ENCODE results near the gene KATNA1. TPM values are rescaled to one million over a fixed set of nuclear protein-coding genes. Genes with fewer than 3 reads are reported as not detected.
"Not testable (repeated sequence)": the region's sequence is repeated elsewhere in the genome, so short reads cannot be mapped to it uniquely, and the experiment has no call there.

KATNA1 gene
- 12.7 and 23.8 TPM in 2 replicates for total RNA-seq (2014; rRNA removed; shearing (Covaris generic))

- in situ Hi-C loops (cut with HindIII; ENCODE audit: low sequenced_read_pairs) = no loop called here
These were observed at the start of gene KATNA1 for GRCh38 chr6:149648148-149649145. Gene KATNA1 (minus strand): TSS chr6:149648714. CDS start chr6:149638547, 10,167 bp downstream.

DNA sequence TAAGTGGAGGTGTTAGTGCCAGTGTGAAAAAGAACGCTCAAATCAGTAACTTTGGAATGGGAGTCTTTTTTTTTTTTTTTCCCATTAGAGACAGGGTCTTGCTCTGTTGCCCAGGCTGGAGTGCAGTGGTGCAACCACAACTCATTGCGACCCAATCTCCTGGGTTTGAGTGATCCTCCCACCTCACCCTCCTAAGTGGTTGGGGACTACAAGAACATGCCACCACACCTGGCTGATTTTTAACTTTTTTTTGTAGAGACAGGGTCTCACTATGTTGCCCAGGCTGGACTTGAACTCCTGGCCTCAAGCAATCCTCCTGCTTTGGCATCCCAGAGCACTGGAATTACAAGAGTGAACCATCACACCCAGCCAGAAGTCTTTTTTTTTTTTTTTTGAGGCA lies 49.7 kb upstream of the KATNA1 start:
- in situ Hi-C loops (cut with HindIII; ENCODE audit: low sequenced_read_pairs) = no loop called here
- DNase-seq (ENCODE audit: low spot score) = no peak

More at GRCh38 chr6:149648148-149649145, at the start of gene KATNA1:
- peak; percentile 86 for DNase-seq (ENCODE audit: low spot score)

GRCh38 chr6:149696901-149697300 lies 48.4 kb upstream of the KATNA1 start:
- DNase-seq (ENCODE audit: low spot score) = no peak
- in situ Hi-C loops (cut with HindIII; ENCODE audit: low sequenced_read_pairs) = no loop called here

DNA sequence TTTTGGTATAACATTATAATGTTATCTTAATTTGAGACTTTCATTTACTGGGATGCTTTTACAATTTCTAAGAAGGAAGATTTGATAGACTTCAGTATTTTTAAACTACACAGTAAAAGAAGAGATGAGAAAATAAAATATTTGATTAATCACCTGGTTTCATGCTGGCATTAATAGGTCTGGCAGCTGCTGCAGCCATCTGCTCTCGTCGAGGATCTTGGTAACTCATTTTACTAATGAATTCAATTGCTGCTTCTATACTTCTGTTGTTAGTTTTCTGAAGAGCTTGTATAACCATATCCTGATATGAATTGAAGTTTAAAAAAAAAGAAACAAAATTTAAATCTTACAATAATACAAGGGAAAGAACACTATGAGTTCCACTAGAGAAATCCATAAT lies 46.4 kb upstream of the KATNA1 start:
- peak; percentile 64 for DNase-seq (ENCODE audit: low spot score)
- in situ Hi-C loops (cut with HindIII; ENCODE audit: low sequenced_read_pairs) = no loop called here

GRCh38 chr6:149691201-149691600 lies 42.7 kb upstream of the KATNA1 start:
- no peak for DNase-seq (ENCODE audit: low spot score)
- in situ Hi-C loops (cut with HindIII; ENCODE audit: low sequenced_read_pairs) = no loop called here

DNA sequence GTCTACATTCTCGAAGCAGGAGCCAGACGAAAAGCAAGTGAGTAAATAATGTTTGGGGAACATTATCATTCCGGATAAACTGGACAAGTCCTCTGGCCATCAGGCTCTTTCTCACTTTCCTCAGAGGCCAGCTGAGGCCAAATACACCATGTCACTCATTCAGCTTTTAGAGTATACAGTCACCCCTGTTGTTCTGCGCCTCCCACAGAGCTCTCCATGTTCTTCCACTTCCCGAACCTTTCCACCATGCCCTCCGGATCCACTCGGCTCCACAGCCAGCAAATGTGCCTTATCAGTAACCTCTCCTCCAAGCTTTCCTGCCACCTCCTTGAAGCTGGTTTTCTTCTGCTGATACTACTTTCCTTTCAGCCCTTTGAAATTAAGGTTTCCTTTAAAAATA lies 37.7 kb upstream of the KATNA1 start:
- DNase-seq (ENCODE audit: low spot score) = peak; percentile 32
- in situ Hi-C loops (cut with HindIII; ENCODE audit: low sequenced_read_pairs) = no loop called here

DNA sequence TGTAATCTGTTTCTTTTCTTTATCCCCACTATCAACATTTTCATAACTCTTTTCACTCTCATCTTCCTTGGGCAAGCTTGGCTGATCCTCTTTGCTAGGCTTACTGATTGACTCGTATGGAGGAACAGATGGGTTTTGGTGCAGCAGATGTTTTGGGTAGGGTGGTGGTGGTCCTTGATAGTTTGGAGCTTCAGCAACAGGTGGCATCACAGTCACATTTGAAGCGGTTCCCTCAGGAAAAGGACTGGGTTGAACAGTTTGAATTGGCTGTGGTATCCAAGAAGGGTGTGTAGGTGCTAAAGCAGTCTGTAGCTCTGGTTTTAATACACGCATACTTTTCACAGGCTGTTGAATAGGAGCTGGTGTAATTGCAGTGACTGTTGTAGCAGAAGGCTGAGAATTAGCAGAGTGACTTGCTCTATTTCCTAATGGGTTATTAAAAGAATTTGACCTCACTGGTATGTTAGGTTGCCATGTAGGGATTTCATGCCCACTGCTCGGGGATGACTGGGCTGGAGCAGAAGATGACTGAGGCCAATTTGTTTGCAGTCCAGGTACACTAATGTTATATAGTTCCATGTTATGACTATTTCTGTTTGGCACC lies 34.8 kb upstream of the KATNA1 start:
- in situ Hi-C loops (cut with HindIII; ENCODE audit: low sequenced_read_pairs) = no loop called here

DNA sequence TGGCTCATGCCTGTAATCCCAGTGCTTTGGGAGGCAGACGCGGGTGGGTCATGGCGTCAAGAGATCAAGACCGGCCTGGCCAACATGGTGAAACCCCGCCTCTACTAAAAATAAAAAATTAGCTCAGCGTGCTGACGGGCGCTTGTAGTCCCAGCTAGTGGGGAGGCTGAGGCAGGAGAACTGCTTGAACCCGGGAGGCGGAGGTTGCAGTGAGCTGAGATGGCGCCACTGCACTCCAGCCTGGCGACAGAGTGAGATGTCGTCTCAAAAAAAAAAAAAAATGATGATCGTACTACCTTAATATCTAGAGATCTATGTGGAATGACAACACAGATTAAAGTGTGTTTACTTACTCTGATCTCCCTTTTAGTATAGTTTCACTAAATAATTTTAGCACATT lies 33.3 kb upstream of the KATNA1 start:
- in situ Hi-C loops (cut with HindIII; ENCODE audit: low sequenced_read_pairs) = not testable (repeated sequence)

More for the DNA sequence above, 34.8 kb upstream of the KATNA1 start:
- no peak for DNase-seq (ENCODE audit: low spot score)

DNA sequence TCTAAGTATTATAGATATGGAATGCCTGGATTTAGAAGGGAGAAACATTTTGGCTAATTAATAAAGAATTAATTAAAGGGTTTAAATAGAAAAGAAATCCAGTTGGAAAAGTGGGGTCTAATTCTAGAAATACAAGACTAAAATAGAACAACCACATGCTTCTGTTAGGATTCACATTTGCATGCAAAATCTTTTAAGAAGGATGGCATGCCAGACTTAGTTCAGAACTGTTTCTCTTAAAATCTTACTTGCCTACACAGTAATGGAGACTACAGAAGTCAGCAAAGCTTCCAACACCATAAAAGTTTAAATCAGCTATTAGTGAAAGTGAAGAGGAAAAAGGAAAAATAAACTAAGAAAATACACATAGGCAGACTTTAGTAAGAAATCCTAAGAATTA lies 32.7 kb upstream of the KATNA1 start:
- in situ Hi-C loops (cut with HindIII; ENCODE audit: low sequenced_read_pairs) = no loop called here
- no peak for DNase-seq (ENCODE audit: low spot score)

More for the DNA sequence above, 33.3 kb upstream of the KATNA1 start:
- not testable (repeated sequence) for DNase-seq (ENCODE audit: low spot score)

GRCh38 chr6:149680503-149680902 lies 32.0 kb upstream of the KATNA1 start:
- in situ Hi-C loops (cut with HindIII; ENCODE audit: low sequenced_read_pairs) = no loop called here
- no peak for DNase-seq (ENCODE audit: low spot score)

- in situ Hi-C loops (cut with HindIII; ENCODE audit: low sequenced_read_pairs); DNase-seq (ENCODE audit: low spot score): not testable (repeated sequence)
These were observed 23.8 kb upstream of the KATNA1 start for GRCh38 chr6:149672265-149672664.

DNA sequence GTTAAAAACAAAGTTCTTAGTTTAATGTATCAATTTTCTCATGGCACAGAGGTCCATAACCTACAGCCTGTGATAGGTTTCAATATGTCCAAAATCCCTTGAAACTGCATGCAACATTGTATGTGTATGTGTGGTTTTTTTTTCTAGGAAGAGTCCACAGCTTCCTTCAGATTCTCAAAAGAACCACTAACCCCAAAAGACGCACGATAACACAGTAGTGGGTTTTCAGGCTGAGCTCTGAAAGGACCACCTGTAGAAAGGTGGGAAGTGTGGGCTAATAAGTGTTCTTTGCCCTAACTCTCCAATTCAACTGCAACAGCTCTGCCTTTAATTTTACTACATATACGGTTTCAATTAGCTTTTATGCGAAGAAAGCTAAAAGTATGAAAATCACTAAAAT lies 11.5 kb upstream of the KATNA1 start:
- DNase-seq (ENCODE audit: low spot score) = no peak
- in situ Hi-C loops (cut with HindIII; ENCODE audit: low sequenced_read_pairs) = no loop called here

DNA sequence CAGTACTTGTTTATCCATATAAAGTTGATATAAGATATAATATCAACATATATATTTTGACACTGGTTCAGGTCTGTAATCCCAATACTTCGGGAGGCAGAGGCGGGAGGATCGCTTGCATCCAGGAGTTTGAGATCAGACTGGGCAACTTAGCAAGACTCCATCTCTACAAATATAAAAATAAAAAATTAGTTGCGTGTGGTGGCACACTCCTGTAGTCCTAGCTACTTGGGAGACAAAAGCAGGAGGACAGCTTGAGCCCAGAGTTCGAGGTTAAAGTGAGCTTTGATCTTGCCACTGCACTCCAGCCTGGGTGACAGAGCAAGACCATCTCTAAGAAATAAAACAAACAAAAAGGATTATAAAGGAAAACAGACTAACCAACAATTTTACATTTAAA lies 8.9 kb upstream of the KATNA1 start:
- in situ Hi-C loops (cut with HindIII; ENCODE audit: low sequenced_read_pairs) = no loop called here

GRCh38 chr6:149651056-149651455 lies 2.5 kb upstream of the KATNA1 start:
- no peak for DNase-seq (ENCODE audit: low spot score)
- in situ Hi-C loops (cut with HindIII; ENCODE audit: low sequenced_read_pairs) = no loop called here

More for the DNA sequence above, 8.9 kb upstream of the KATNA1 start:
- DNase-seq (ENCODE audit: low spot score) = no peak

- no peak for DNase-seq (ENCODE audit: low spot score)
- in situ Hi-C loops (cut with HindIII; ENCODE audit: low sequenced_read_pairs) = no loop called here
These were observed 1.9 kb downstream of the KATNA1 start for GRCh38 chr6:149646599-149646998.

- no peak for DNase-seq (ENCODE audit: low spot score)
- in situ Hi-C loops (cut with HindIII; ENCODE audit: low sequenced_read_pairs) = no loop called here
These were observed 5.5 kb downstream of the KATNA1 start for GRCh38 chr6:149642829-149643580.

DNA sequence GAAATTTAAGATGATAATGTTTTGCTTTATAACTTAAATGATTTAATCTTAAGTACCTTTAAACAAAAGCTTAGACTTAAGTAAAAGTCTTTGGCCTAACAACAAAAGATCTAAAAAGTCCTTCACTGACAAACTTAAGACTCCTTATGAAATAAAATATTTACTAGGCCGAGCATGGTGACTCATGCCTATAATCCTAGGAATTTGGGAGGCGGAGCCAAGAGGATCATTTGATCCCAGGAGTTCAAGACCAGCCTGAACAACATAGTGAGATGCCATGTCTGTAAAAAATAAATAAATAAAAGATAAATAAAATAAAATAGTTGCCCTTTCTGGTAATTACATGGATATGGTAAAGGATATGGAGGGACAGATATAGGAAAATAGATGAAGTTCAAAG lies 12.4 kb downstream of the KATNA1 start:
- DNase-seq (ENCODE audit: low spot score) = no peak
- in situ Hi-C loops (cut with HindIII; ENCODE audit: low sequenced_read_pairs) = no loop called here

- no peak for DNase-seq (ENCODE audit: low spot score)
- in situ Hi-C loops (cut with HindIII; ENCODE audit: low sequenced_read_pairs) = no loop called here
These were observed 14.2 kb downstream of the KATNA1 start for GRCh38 chr6:149634315-149634714.

- no peak for DNase-seq (ENCODE audit: low spot score)
- in situ Hi-C loops (cut with HindIII; ENCODE audit: low sequenced_read_pairs) = no loop called here
These were observed 19.5 kb downstream of the KATNA1 start for GRCh38 chr6:149628875-149629510.
